Measurements from ENCODE around the gene MTHFSD.

MTHFSD gene

DNA sequence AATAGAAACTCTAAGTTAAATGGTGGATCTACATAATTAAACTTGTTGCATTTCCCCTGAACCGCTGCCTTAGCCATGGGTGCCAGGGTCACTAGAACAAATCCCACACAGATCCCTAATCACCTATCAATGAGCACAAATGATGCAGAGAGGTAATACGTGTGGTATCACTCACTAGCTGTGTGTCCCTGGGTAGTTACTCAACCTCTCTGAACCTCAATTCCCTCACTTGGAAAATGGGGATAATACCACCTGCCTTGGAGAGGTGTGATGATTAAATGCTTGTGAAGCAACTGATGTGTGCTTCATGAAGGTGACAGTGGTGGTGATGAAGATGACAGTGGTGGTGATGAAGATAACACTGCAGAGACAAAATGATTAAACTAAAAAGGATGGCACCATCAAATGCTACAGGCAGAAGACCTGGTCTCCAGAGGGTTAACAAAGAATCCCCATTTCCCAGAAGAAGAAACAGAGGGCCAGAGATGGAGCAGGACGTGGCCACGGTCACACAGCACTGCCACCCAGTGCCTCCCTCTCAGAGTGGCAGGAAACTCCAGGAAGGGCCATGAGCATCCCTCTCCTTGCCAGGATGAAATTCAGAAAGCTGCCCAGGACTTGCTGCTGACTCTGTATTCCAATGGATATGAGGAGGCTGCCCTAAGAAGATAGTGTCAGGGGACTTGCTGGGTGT, 62.6 kb downstream of the MTHFSD start:
- Histone ChIP-seq H3K9me3 (ENCODE audit: control insufficient read depth, low read length) (peaks cover 15% of the 10 kb centered on the region), H3K27me3 (replicated peaks; ENCODE audit: control insufficient read depth, insufficient read depth, low read length) (peaks cover 93% of the 10 kb centered on the region), H3K4me1 (ENCODE audit: control insufficient read depth, insufficient read depth, low read length) (no peaks in the 10 kb centered on the region), H3K9ac (ENCODE audit: low read length) (no peak overlapping the region), H3K4me3 (ENCODE audit: low read length) (no peak overlapping the region), H3K36me3 (ENCODE audit: control insufficient read depth, insufficient read depth, low read length, severe bottlenecking) (no peaks in the 10 kb centered on the region)
- no peak for DNase-seq (ENCODE audit: low read depth)

DNA sequence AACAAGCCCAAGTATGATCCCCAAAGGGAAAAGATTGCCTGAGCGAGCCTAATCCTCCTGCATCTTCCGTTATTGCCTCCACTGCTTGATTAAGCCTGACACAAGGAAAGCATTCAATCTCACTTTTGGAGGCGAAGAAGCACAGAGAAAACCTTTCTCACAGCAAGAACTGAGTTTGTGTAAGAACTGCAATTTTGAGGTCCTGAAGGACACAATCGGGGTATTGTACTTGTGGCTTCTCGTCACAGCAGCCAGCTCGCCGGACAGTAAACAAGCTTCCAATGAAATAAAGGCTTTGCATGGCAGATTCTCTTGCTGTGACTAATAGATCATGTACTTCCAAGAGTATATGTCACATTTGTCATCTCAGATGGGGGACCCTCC, 63.4 kb downstream of the MTHFSD start:
- Histone ChIP-seq H3K27me3 (replicated peaks; ENCODE audit: control insufficient read depth, insufficient read depth, low read length) (peaks cover 97% of the 10 kb centered on the region), H3K9ac (ENCODE audit: low read length) (no peak overlapping the region), H3K4me3 (ENCODE audit: low read length) (no peak overlapping the region), H3K9me3 (ENCODE audit: control insufficient read depth, low read length) (peaks cover 15% of the 10 kb centered on the region), H3K36me3 (ENCODE audit: control insufficient read depth, insufficient read depth, low read length, severe bottlenecking) (no peaks in the 10 kb centered on the region), H3K4me1 (ENCODE audit: control insufficient read depth, insufficient read depth, low read length) (no peaks in the 10 kb centered on the region)
- DNase-seq (ENCODE audit: low read depth): no peak

DNA sequence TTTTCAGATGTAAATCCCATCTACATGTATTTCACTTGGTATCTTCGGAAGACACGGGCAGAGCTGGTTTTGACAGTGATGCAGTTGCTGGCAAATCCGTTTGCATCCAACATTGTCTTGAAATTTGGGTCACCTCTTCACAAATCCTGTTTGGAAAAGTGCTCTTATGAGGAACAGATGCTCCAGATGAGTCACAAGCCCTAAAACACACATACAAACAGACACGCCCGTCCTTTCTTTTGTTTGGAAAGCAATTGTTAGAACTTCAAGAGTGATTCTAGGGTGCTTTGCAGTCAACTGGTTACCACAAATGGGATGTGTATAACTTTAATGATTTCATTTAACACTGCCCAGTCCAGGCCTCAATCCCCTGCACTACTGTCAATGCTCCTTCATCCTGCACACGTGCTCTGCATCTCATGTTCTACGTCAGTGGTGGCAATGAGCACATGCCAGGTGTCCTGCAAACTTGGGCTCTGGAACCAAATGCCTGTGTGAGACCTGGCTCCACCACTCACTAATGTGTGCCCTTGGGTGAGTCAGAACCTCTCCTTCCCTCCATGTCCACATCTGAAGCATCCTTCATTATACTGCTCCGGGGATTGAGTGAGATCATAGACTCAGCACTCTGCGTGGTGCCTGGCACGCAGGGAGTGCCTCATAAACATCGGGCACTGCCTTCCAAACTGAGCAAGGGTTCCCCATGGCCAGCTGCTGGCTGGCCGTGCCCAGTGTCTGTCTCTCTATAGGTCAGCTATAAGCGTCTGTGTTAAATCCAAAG, 64.0 kb downstream of the MTHFSD start:
- Histone ChIP-seq H3K36me3 (ENCODE audit: control insufficient read depth, insufficient read depth, low read length, severe bottlenecking) (no peaks in the 10 kb centered on the region), H3K4me1 (ENCODE audit: control insufficient read depth, insufficient read depth, low read length) (no peaks in the 10 kb centered on the region), H3K4me3 (ENCODE audit: low read length) (no peak overlapping the region), H3K9me3 (ENCODE audit: control insufficient read depth, low read length) (peaks cover 15% of the 10 kb centered on the region), H3K27me3 (replicated peaks; ENCODE audit: control insufficient read depth, insufficient read depth, low read length) (peaks cover 97% of the 10 kb centered on the region), H3K9ac (ENCODE audit: low read length) (no peak overlapping the region)
- DNase-seq (ENCODE audit: low read depth): peak; percentile 57

DNA sequence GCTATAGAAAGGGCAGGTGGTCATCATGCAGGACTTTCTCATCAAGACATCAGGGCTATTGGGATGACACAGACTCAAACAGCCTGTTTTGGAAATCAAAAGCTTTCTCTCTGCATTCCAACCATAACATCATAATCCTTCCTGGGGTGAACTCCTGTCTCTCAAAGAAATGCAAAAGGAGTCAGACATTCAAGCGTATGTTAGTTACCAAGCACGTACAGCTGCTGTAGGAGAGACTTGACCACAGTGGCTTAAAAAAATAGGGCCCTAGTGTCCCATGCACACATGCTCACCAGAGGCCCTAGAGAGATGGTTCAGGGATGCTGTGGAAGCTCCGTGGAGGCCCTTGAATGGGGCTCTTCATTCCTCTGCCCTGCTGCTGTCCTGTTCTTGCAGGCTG, 69.3 kb downstream of the MTHFSD start:
- no peak overlapping the region for H3K4me3 ChIP-seq (ENCODE audit: low read length)
- no peaks in the 10 kb centered on the region for H3K4me1 ChIP-seq (ENCODE audit: control insufficient read depth, insufficient read depth, low read length)
- H3K27me3 ChIP-seq (replicated peaks; ENCODE audit: control insufficient read depth, insufficient read depth, low read length): peaks cover 92% of the 10 kb centered on the region
- peaks cover 39% of the 10 kb centered on the region for H3K9me3 ChIP-seq (ENCODE audit: control insufficient read depth, low read length)
- H3K9ac ChIP-seq (ENCODE audit: low read length): no peak overlapping the region
- H3K36me3 ChIP-seq (ENCODE audit: control insufficient read depth, insufficient read depth, low read length, severe bottlenecking): no peaks in the 10 kb centered on the region
- DNase-seq (ENCODE audit: low read depth): peak; percentile 21

DNA sequence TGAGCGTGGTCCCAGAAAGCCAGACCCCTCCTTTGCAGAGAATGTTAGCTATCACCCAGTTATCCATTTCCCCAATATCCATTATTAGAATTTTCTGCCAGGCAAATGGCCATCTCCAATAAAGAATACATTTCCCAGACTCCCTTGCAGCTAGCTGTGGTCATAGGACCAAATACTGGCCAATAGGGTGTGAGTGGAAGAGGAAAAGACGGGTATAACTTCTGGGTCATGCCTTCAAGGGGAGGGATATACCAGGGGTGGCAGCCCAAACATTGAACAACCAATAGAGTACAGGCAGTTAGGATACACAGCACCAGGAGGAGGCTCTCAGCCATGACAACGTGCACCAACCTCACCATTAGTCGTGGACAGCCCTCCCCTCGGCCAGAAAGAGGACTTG, 70.8 kb downstream of the MTHFSD start:
- no peak for DNase-seq (ENCODE audit: low read depth)
- Histone ChIP-seq H3K9me3 (ENCODE audit: control insufficient read depth, low read length) (peaks cover 31% of the 10 kb centered on the region), H3K9ac (ENCODE audit: low read length) (no peak overlapping the region), H3K27me3 (replicated peaks; ENCODE audit: control insufficient read depth, insufficient read depth, low read length) (peaks cover 87% of the 10 kb centered on the region), H3K4me1 (ENCODE audit: control insufficient read depth, insufficient read depth, low read length) (no peaks in the 10 kb centered on the region), H3K4me3 (ENCODE audit: low read length) (no peak overlapping the region), H3K36me3 (ENCODE audit: control insufficient read depth, insufficient read depth, low read length, severe bottlenecking) (no peaks in the 10 kb centered on the region)

DNA sequence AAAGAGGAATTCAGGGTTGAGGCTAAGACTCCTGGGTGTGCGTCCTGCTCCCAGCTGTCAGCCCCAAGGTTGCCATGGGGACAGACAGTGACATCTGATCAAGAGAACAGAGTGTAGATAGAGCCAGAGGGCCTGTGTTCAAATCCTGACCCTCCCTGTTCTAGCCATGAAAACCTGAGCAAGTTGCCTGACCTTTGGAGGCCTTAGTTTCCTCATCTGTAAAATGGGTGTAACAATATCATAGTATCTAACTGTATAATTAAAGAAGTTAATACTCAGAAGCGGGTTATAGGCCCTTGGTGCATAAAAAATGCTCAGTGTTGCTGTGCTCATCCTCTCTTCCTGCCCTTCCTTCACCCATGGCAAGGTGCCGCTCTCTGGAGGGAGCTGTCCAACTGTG, 73.4 kb downstream of the MTHFSD start:
- peaks cover 23% of the 10 kb centered on the region for H3K9me3 ChIP-seq (ENCODE audit: control insufficient read depth, low read length)

DNA sequence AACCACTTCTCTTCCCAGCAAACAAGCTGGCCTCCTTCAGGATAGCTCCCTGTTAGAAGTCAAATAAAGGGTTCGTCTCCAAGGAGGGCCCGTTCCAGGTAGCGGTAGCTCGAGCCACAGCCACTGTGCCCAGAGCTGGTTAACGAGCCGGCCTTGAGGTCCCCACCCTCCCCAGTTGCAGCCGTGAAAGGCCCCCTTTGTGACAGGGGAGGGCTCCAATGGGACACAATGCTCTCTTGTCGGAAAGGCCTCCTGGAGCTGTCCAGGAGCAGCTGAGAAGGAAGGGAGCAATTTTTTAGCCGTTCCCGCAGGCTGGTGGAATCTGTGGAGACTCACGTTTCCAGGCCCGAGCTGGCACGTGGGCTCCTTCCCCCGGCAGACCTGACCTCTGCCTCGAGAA, 74.6 kb downstream of the MTHFSD start:
- Histone ChIP-seq H3K4me3 (ENCODE audit: low read length) (no peak overlapping the region), H3K27me3 (replicated peaks; ENCODE audit: control insufficient read depth, insufficient read depth, low read length) (peaks cover 73% of the 10 kb centered on the region), H3K4me1 (ENCODE audit: control insufficient read depth, insufficient read depth, low read length) (peaks cover 11% of the 10 kb centered on the region), H3K9ac (ENCODE audit: low read length) (no peak overlapping the region), H3K9me3 (ENCODE audit: control insufficient read depth, low read length) (peaks cover 23% of the 10 kb centered on the region), H3K36me3 (ENCODE audit: control insufficient read depth, insufficient read depth, low read length, severe bottlenecking) (no peaks in the 10 kb centered on the region)
- DNase-seq (ENCODE audit: low read depth): no peak

More for the DNA sequence above, 73.4 kb downstream of the MTHFSD start:
- Histone ChIP-seq H3K9ac (ENCODE audit: low read length) (no peak overlapping the region), H3K36me3 (ENCODE audit: control insufficient read depth, insufficient read depth, low read length, severe bottlenecking) (no peaks in the 10 kb centered on the region), H3K27me3 (replicated peaks; ENCODE audit: control insufficient read depth, insufficient read depth, low read length) (peaks cover 74% of the 10 kb centered on the region), H3K4me3 (ENCODE audit: low read length) (no peak overlapping the region), H3K4me1 (ENCODE audit: control insufficient read depth, insufficient read depth, low read length) (peaks cover 11% of the 10 kb centered on the region)
- DNase-seq (ENCODE audit: low read depth): no peak
